Bone marrow (tissue), 2 donors: ENCODE measurements around the gene MT1A.

Experiments
- DNase-seq, 2 donors: peaks; one replicate each; lab custom pipeline; 2025; lab: John Stamatoyannopoulos, UW

The MT1A gene

GRCh38 chr16:56631832-56632155 is 6.7 kb upstream of the MT1A start:
- no peak for DNase-seq

- DNase-seq: no peak
Observed at GRCh38 chr16:56632156-56632847, 6.2 kb upstream of the MT1A start, which contains the start of gene MT1M. Gene MT1M (plus strand): TSS chr16:56632659. CDS start chr16:56632732, 73 bp downstream.

GRCh38 chr16:56632848-56633365 is 5.6 kb upstream of the MT1A start:
- DNase-seq: no peak

GRCh38 chr16:56633535-56633934 is 4.9 kb upstream of the MT1A start:
- no peak for DNase-seq

- DNase-seq: no peak
Observed at GRCh38 chr16:56634715-56635440, 3.6 kb upstream of the MT1A start.

GRCh38 chr16:56635441-56635967 is 3.0 kb upstream of the MT1A start:
- no peak for DNase-seq

GRCh38 chr16:56636616-56637413 is 1.7 kb upstream of the MT1A start:
- no peak for DNase-seq

GRCh38 chr16:56639045-56639444 is 579 bp downstream of the MT1A start:
- no peak for DNase-seq

- no peak for DNase-seq
Observed at GRCh38 chr16:56640076-56640475, 1.6 kb downstream of the MT1A start.

GRCh38 chr16:56641166-56641565 is 2.7 kb downstream of the MT1A start:
- DNase-seq: no peak

GRCh38 chr16:56643080-56643778 is 4.8 kb downstream of the MT1A start:
- DNase-seq: peak in 1 of 2 donors; percentile 21

GRCh38 chr16:56643833-56644232 is 5.4 kb downstream of the MT1A start:
- DNase-seq: no peak

GRCh38 chr16:56645311-56645710 is 6.8 kb downstream of the MT1A start:
- DNase-seq: no peak

- no peak for DNase-seq
Observed at GRCh38 chr16:56645838-56646237, 7.4 kb downstream of the MT1A start.

- DNase-seq: no peak
Observed at GRCh38 chr16:56647641-56648431, 9.4 kb downstream of the MT1A start.

- DNase-seq: no peak
Observed at GRCh38 chr16:56649271-56649670, 10.8 kb downstream of the MT1A start.

GRCh38 chr16:56649820-56650219 is 11.4 kb downstream of the MT1A start:
- no peak for DNase-seq

GRCh38 chr16:56651586-56651985 is 13.1 kb downstream of the MT1A start, which contains the start of gene MT1B:
Gene MT1B (plus strand): TSS chr16:56651886. CDS start chr16:56651954, 68 bp downstream.
- DNase-seq: no peak

- DNase-seq: no peak
Observed at GRCh38 chr16:56652600-56652999, 14.1 kb downstream of the MT1A start.

GRCh38 chr16:56653218-56653617 is 14.8 kb downstream of the MT1A start:
- no peak for DNase-seq
